Stimulated activated CD4-positive, alpha-beta T cell treated with anti-CD3 and anti-CD28 coated beads, Interleukin-2, amount 100 ng/mL, for 48 hours (primary cell): Measurements from ENCODE around the gene FMN1.

Experiments used
- DNase-seq, 2 donors: peaks; one replicate each; pipeline ENCODE4 v3.0.0-alpha.2; 2020

The FMN1 gene

GRCh38 chr15:32905481-32905880, 289.0 kb downstream of the FMN1 start:
- no peak for DNase-seq

GRCh38 chr15:32904448-32904847, 290.1 kb downstream of the FMN1 start:
- no peak for DNase-seq

GRCh38 chr15:32903591-32904290, 290.8 kb downstream of the FMN1 start:
- no peak for DNase-seq

GRCh38 chr15:32901995-32902394, 292.5 kb downstream of the FMN1 start:
- DNase-seq = no peak

- no peak for DNase-seq
Measured at GRCh38 chr15:32901192-32901591, 293.3 kb downstream of the FMN1 start.

GRCh38 chr15:32899126-32899596, 295.4 kb downstream of the FMN1 start:
- DNase-seq = no peak

- no peak for DNase-seq
Measured at GRCh38 chr15:32898414-32898813, 296.1 kb downstream of the FMN1 start.

- no peak for DNase-seq
Measured at GRCh38 chr15:32893421-32893820, 301.1 kb downstream of the FMN1 start.

GRCh38 chr15:32889214-32889613, 305.3 kb downstream of the FMN1 start:
- DNase-seq = no peak

GRCh38 chr15:32888221-32888761, 306.2 kb downstream of the FMN1 start:
- no peak for DNase-seq

- DNase-seq = no peak
Measured at GRCh38 chr15:32887090-32887489, 307.4 kb downstream of the FMN1 start.

GRCh38 chr15:32886459-32886858, 308.1 kb downstream of the FMN1 start:
- DNase-seq = no peak

GRCh38 chr15:32885713-32886112, 308.8 kb downstream of the FMN1 start:
- DNase-seq = no peak

- DNase-seq = no peak
Measured at GRCh38 chr15:32884146-32884545, 310.4 kb downstream of the FMN1 start.

GRCh38 chr15:32882955-32883354, 311.6 kb downstream of the FMN1 start:
- no peak for DNase-seq

GRCh38 chr15:32881528-32881927, 313.0 kb downstream of the FMN1 start:
- DNase-seq = no peak

- no peak for DNase-seq
Measured at GRCh38 chr15:32880642-32881041, 313.9 kb downstream of the FMN1 start.

GRCh38 chr15:32879980-32880379, 314.5 kb downstream of the FMN1 start:
- DNase-seq = no peak

- no peak for DNase-seq
Measured at GRCh38 chr15:32878869-32879805, 315.4 kb downstream of the FMN1 start.

- DNase-seq = no peak
Measured at GRCh38 chr15:32878342-32878741, 316.2 kb downstream of the FMN1 start.

- DNase-seq = no peak
Measured at GRCh38 chr15:32877252-32878019, 317.1 kb downstream of the FMN1 start.

GRCh38 chr15:32873284-32874114, 321.0 kb downstream of the FMN1 start:
- DNase-seq = no peak
